Parathyroid adenoma (tissue), 2 donors: ENCODE data around the gene PRKAR1B.

ENCODE experiments used
- H2AFZ ChIP-seq: fragments of 300-600 bp; sonication (generic); one replicate; pipeline ENCODE4 v1.7.0; 2017; ENCODE audit warnings: antibody characterized with exemption, mild to moderate bottlenecking
- H3K27ac ChIP-seq: fragments of 300-600 bp; sonication (generic); one replicate; pipeline ENCODE4 v1.7.0; 2017
- H3K27me3 ChIP-seq: fragments of 300-600 bp; sonication (generic); one replicate; pipeline ENCODE4 v1.7.0; 2017; ENCODE audit warnings: low read length; ENCODE audit not compliant: control insufficient read depth, insufficient read depth
- H3K36me3 ChIP-seq: fragments of 300-600 bp; sonication (generic); one replicate; pipeline ENCODE4 v1.7.0; 2017; ENCODE audit warnings: low read length; ENCODE audit not compliant: control insufficient read depth, insufficient read depth
- H3K4me1 ChIP-seq: fragments of 300-600 bp; sonication (generic); one replicate; pipeline ENCODE4 v1.7.0; 2017; ENCODE audit warnings: control low read depth
- H3K4me2 ChIP-seq: fragments of 300-600 bp; sonication (generic); one replicate; pipeline ENCODE4 v1.7.0; 2017; ENCODE audit warnings: low read length
- H3K4me3 ChIP-seq: fragments of 300-600 bp; sonication (generic); one replicate; pipeline ENCODE4 v1.7.0; 2017; ENCODE audit warnings: low read depth, low read length
- H3K79me2 ChIP-seq: fragments of 300-600 bp; sonication (generic); one replicate; pipeline ENCODE4 v1.7.0; 2017; ENCODE audit warnings: control low read depth
- H3K9ac ChIP-seq: fragments of 300-600 bp; sonication (generic); one replicate; pipeline ENCODE4 v1.7.0; 2017; ENCODE audit warnings: mild to moderate bottlenecking
- H3K9me3 ChIP-seq: fragments of 300-600 bp; sonication (generic); one replicate; pipeline ENCODE4 v1.7.0; 2017; ENCODE audit warnings: low read length; ENCODE audit not compliant: control insufficient read depth
- TF ChIP-seq, protein P1 (sequence below): fragments of 300-600 bp; sonication (generic); IDR thresholded peaks from one replicate; pipeline ENCODE4 v1.7.0; 2017; ENCODE audit warnings: antibody characterized with exemption, mild to moderate bottlenecking
- donor health status: primary hyperparathyroidism.

Gene PRKAR1B

DNA sequence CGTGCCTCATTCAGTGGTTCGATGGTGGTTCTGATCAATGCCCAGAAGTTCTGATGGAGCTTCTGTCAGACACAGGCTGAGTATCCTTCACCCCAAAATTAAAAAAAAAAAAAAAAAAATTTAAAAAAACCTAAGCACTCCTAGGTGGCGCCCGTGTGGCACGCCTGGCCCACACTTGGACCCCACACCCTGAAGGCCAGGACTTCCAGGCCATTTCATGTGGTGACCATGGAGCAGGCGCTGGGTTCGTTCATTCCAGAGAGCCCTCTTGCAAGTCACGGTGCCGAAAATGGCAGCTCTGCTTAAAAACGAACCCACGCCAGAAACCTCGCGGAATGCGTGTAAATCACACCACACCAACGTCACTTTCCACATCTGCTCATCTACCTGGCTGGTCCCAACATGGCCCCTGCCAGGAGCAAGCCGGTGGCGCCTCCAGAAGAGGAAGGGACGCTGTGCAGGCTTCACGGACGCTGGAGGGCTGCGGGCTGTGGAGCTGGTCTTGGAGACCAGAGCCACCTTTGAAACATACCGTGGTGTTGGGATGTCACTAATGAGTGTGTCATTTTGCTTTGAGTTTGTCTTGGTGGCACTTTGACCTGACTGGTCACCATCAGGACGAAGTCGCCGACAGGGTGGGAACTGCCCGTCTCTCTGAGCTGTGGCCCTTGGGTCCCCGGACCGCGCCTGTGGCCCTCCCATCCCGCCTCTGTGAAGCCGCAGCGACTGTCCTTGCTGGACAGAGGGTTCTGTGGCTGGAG lies 46.0 kb upstream of the PRKAR1B start:
- H3K9ac ChIP-seq, result no peak overlapping the region
- no peak overlapping the region for H3K4me2 ChIP-seq
- H2AFZ ChIP-seq, result no peak overlapping the region
- peaks cover 8% of the 10 kb centered on the region for H3K4me1 ChIP-seq
- no peaks in the 10 kb centered on the region for H3K79me2 ChIP-seq
- TF ChIP-seq, protein P1, sequence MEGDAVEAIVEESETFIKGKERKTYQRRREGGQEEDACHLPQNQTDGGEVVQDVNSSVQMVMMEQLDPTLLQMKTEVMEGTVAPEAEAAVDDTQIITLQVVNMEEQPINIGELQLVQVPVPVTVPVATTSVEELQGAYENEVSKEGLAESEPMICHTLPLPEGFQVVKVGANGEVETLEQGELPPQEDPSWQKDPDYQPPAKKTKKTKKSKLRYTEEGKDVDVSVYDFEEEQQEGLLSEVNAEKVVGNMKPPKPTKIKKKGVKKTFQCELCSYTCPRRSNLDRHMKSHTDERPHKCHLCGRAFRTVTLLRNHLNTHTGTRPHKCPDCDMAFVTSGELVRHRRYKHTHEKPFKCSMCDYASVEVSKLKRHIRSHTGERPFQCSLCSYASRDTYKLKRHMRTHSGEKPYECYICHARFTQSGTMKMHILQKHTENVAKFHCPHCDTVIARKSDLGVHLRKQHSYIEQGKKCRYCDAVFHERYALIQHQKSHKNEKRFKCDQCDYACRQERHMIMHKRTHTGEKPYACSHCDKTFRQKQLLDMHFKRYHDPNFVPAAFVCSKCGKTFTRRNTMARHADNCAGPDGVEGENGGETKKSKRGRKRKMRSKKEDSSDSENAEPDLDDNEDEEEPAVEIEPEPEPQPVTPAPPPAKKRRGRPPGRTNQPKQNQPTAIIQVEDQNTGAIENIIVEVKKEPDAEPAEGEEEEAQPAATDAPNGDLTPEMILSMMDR, result no peak
- H3K4me3 ChIP-seq, result no peak overlapping the region
- no peaks in the 10 kb centered on the region for H3K36me3 ChIP-seq
- H3K27ac ChIP-seq, result no peak overlapping the region
- H3K9me3 ChIP-seq, result no peaks in the 10 kb centered on the region
- H3K27me3 ChIP-seq, result no peaks in the 10 kb centered on the region

DNA sequence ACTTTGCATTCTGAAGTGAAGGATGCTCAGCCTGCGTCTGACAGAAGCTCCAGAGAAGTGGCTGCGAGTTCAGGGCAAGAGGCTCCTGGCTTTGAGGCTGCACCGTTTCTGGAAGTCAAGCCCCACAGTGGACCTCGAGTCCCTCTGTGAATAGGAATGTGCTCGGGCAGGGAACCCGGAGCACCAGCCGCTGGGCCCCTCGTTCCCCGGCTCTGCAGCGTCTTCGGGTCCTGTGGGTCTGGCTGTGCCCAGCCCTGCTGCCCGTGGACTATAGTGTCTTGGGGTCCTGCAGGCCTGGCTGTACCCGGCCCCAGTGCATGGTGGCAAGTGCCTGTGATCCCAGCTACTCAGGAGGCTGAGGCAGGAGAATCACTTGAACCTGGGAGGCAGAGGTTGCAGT lies 45.3 kb upstream of the PRKAR1B start:
- Histone ChIP-seq H3K4me2 (no peak overlapping the region), H3K9ac (no peak overlapping the region), H3K36me3 (no peaks in the 10 kb centered on the region), H3K9me3 (no peaks in the 10 kb centered on the region), H3K79me2 (no peaks in the 10 kb centered on the region), H3K27me3 (no peaks in the 10 kb centered on the region), H3K4me3 (no peak overlapping the region), H2AFZ (no peak overlapping the region), H3K4me1 (peaks cover 8% of the 10 kb centered on the region), H3K27ac (no peak overlapping the region)
- TF ChIP-seq, protein P1, result no peak

DNA sequence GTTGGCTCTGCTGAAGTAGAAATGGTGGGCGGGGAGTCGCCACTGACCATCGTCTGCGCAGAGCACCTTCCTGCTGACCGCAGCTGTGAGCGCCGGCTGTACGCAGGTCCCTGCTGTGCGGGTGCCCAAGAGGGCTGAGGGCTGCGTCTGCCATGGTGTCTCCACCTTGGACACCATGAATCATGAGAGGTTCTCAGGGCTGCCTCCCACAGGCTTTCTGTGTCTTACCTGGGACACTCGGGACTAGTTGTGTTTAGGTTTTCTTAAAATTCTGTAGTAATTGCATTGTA lies 44.9 kb upstream of the PRKAR1B start:
- H3K4me1 ChIP-seq, result peaks cover 8% of the 10 kb centered on the region
- H3K36me3 ChIP-seq, result no peaks in the 10 kb centered on the region
- no peak overlapping the region for H2AFZ ChIP-seq
- H3K27me3 ChIP-seq, result no peaks in the 10 kb centered on the region
- H3K27ac ChIP-seq, result no peak overlapping the region
- TF ChIP-seq, protein P1, result no peak
- H3K79me2 ChIP-seq, result no peaks in the 10 kb centered on the region
- no peak overlapping the region for H3K4me3 ChIP-seq
- no peak overlapping the region for H3K4me2 ChIP-seq
- H3K9me3 ChIP-seq, result no peaks in the 10 kb centered on the region
- H3K9ac ChIP-seq, result no peak overlapping the region

DNA sequence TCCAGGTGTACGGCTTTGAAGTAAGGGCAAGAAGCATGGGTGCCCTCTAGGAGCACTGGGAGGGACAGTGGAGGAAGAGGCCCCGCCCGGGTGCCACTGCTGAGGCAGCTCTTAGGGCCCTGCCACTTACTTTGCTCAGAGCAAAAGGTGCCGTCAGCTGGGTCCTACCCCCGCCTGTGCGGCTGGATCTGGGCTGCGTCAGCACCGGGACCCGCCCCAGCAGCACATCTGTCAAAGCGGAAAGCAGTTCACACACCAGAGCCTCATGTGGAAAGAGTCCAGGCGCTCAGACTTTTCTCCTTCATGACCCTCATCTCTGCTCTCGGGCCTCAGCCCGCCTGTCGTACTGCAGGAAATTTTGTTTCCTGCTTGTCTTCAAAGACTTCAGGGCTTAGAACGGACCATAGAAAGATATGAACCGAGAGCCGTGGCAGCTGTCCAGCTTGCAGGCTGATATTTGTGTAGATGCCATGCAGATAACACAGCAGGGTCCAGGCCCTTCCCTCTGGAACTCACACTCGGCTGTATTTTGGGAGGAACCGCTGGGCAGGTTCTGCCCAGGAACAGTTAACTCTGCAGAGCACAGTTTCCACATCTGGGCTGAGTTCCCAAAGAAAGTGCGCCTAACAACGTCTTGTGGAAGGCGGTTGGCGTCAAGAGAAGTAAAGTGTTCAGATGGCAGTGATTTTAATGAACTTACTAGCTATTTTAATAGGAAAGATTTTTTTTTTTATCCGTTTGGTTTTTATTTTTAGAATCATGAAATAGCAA lies 44.3 kb upstream of the PRKAR1B start:
- Histone ChIP-seq H3K9me3 (no peaks in the 10 kb centered on the region), H3K4me3 (no peak overlapping the region), H3K27ac (peak overlapping the region; percentile 29), H3K9ac (no peak overlapping the region), H3K4me1 (peaks cover 8% of the 10 kb centered on the region), H2AFZ (peak overlapping the region; percentile 4), H3K79me2 (no peaks in the 10 kb centered on the region), H3K36me3 (no peaks in the 10 kb centered on the region), H3K27me3 (no peaks in the 10 kb centered on the region), H3K4me2 (peak overlapping the region; percentile 27)
- TF ChIP-seq, protein P1, result no peak
